Measurements from ENCODE around the gene GRK1.

GRCh38 chr13:113732176-113732960 lies 65.3 kb downstream of the GRK1 start:
- TF ChIP-seq CTCF (IDR thresholded peaks at IDR 0.05), result no peak
- no peak for TF ChIP-seq POLR2A (IDR thresholded peaks at IDR 0.05)

Measured in uterus (tissue), 2 donors.